ENCODE results near the gene SERPINA1.
"Not testable (repeated sequence)": the region's sequence is repeated elsewhere in the genome, so short reads cannot be mapped to it uniquely, and the experiment has no call there.

SERPINA1 gene

DNA sequence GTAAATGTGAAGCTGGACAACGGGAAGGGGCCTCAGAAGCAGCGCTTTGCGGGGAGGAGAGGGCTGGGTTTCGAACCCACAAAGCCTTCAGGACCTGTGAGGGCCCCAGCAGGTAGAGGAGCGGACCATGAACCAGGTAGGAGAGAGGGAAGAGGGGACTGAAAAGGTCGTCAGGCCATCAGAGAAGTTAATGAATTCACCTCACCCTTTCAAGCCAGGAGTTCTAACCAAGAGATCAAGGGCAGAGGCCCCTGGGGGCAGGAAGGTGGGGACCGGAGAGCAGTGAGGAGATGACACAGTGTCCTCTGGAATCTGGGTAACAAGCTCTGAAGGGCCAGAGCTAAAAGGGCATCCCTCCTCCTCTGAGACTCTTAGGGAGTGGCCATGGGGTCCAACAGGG, 19.4 kb downstream of the SERPINA1 start:
- DNase-seq = no peak

GRCh38 chr14:94368243-94368590, 20.2 kb downstream of the SERPINA1 start:
- DNase-seq = no peak

- no peak for DNase-seq
These were observed 20.8 kb downstream of the SERPINA1 start for GRCh38 chr14:94367347-94368242.

- no peak for DNase-seq
These were observed 22.1 kb downstream of the SERPINA1 start, which contains the start of gene SERPINA2 for GRCh38 chr14:94366146-94366915. Gene SERPINA2 (minus strand): TSS chr14:94366698.

DNA sequence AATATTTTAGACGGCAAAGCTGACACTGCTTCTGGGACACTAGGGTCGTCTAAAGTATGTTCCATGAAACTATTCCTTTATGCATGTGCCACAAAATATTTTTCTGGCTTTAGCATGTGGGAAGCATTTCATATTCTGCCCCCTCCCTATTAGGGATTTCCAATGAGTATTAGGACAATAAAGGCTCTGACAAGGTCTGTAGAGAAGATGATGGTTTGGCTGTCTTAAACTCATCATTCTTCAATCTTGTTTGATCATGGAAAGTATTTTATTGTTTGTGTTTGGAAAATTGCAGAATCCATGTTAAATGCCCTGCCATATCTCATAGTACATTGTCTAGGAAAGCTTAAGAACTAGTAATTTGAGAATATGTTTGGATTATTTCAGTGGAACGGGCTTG, 22.8 kb downstream of the SERPINA1 start:
- no peak for DNase-seq

GRCh38 chr14:94364964-94365363, 23.4 kb downstream of the SERPINA1 start:
- DNase-seq = no peak

DNA sequence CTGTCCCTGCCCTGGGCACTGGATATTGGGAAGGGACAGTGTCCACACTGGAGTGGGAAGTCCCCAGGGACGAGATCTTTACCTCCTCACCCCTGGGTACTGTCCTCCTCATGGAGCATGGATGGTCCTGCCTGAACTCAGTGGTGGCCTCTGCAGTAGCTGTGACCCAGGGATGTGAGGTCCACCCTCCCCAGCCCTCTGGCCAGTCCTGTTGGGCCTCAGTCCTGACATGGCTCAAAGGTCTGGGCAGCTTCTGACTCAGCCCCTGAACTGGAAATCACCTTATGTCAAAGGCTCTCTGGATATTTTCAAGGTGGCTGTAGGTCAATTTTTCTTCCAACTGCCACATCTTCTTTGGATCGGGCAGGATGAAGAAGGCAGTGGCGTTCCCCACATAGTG, 24.4 kb downstream of the SERPINA1 start:
- DNase-seq = no peak

GRCh38 chr14:94363151-94363624, 25.2 kb downstream of the SERPINA1 start:
- DNase-seq = no peak

DNA sequence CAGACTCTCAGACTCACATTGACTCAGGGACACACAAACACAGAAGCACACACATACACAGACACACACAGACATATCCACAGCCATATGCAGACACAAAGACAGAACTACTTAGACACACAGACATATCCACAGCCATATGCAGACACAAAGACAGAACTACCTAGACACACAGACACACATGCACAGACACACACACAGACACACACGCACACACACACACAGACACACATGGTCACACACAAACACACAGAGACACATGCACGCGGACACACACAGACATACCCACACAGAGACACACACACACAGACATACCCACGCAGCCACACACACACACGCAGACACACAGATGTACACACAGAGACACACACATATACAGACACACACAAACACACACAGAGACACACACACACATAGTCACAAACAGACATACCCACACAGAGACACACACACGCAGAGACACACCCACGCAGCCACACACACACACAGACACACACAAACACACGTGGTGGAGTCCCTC, 25.7 kb downstream of the SERPINA1 start:
- DNase-seq = no peak

DNA sequence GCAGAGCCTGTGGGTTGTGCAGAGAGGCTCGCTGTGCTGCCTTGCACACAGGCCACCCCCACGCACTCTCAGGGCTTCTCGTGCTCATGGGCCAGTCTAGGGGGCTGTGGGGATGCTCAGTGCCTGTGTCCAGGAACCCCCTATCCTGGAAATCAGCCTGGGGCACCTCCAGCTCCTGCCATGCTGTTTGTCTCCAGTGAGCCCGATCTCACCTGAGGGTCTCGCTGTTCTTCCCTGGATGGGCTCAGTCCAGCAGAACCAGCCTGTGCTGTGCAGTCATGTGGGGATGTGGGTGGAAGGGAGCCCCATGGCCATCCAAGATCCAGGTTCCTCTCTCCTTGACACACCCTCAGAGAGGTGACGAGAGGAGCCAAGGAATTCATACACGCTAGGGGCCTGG, 26.7 kb downstream of the SERPINA1 start:
- DNase-seq = no peak

DNA sequence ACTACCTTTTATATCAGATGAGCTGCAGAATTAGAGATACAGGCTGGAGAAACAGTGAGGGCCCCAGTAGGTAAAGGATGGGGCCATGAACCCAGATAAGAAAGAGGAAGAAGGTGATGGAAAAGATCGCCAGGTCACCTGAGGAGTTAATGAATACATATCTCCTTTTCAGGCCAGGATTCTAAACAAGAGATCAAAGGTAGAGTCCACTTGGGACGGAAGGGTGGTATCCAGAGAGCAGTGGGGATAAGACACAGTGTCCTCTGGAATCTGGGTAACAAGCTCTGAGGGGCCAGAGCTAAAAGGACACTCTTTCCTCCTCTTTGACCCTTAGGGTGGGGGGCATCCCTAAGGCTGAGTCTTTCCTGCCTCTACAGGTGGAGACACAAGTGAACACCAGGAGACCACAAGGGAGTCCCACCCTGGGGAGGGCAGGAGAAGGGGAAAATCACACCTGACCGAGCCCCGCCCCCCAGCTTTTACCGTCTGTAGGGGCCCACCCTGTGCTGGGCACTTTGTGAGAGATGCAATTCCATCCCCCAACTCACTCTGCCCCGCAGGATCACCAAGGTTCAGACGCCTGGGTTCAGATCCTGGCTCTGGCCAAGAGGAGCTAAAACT, 27.3 kb downstream of the SERPINA1 start:
- DNase-seq = no peak

DNA sequence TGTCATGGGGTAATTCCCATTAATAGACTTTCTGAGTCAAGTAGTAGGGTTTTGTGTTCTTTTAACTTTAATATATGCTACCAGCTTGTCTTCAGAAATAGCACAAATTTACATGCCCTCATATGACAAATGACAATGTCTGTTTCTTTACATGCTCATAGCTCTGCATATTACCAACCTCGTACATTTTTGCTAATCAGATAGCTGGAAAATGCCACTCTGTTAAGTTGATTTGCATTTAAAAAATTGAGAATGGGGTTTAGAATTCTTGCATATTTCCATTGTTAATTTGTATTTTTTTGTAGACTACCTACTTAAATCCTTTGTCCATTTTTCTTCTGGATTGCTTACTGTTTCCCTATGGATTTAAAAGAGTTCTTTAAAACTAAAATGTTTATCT, 31.2 kb downstream of the SERPINA1 start:
- no peak for DNase-seq

GRCh38 chr14:94356379-94357056, 31.9 kb downstream of the SERPINA1 start:
- DNase-seq = no peak

GRCh38 chr14:94355191-94355794, 33.1 kb downstream of the SERPINA1 start:
- DNase-seq = no peak

GRCh38 chr14:94354638-94355185, 33.7 kb downstream of the SERPINA1 start:
- no peak for DNase-seq

GRCh38 chr14:94354190-94354589, 34.2 kb downstream of the SERPINA1 start:
- DNase-seq = not testable (repeated sequence)

DNA sequence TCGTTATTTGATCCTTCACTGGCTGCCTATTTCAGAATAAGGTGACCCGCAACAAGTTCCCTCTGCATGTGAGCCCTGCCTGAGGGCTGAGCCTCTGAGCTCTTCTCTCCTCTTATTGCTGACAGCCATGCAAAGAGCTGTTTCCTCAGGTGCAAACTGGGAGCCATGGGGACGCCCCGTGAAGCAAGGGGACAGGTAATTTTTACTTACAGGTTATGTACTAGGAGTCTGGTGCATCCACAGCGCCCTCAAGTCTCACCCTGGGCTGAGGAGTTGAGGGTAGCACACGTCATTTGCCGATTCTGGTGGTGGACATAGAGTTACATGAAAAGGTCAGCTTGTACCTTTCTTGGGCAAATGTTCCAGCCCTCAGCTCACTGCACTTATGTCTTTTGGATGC, 39.1 kb downstream of the SERPINA1 start:
- DNase-seq = no peak

DNA sequence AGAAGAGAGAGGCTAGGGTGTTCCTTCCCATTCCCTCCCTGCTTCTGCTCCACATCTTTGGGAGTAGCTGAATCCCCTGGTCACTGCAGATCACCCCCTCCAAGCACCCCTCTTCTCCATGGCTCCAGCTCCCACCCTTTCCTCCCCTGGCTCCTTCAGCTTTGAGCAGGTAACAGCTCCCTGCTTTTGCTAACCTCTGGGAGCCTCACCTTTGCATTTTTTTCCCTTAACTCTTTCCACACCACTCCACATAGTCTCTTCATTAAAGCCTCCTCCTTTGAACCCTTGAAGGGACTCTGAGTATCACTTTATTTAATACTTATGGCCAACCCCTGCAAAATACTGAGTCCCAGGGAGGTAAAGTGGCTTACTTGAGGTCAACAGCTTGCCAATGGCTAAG, 39.6 kb downstream of the SERPINA1 start:
- no peak for DNase-seq

DNA sequence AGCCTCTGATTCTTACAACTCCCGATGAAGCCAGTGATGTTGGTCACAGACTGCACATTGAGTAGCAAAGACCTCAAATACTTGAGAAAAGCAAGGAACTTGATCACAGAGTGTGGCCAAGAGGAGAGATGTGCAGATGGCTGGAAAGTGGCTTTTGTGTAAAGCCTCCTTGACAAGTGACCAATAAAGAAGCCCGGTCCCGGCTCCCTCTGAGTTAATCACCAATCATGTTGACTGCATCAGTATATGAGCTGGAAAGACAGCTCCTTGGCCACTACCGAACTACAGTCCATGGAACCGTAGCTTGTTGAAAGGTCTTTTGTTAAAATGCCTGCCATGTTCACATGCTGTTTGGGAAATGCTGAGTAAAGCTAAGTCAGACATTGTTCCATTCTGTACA, 41.6 kb downstream of the SERPINA1 start:
- no peak for DNase-seq

DNA sequence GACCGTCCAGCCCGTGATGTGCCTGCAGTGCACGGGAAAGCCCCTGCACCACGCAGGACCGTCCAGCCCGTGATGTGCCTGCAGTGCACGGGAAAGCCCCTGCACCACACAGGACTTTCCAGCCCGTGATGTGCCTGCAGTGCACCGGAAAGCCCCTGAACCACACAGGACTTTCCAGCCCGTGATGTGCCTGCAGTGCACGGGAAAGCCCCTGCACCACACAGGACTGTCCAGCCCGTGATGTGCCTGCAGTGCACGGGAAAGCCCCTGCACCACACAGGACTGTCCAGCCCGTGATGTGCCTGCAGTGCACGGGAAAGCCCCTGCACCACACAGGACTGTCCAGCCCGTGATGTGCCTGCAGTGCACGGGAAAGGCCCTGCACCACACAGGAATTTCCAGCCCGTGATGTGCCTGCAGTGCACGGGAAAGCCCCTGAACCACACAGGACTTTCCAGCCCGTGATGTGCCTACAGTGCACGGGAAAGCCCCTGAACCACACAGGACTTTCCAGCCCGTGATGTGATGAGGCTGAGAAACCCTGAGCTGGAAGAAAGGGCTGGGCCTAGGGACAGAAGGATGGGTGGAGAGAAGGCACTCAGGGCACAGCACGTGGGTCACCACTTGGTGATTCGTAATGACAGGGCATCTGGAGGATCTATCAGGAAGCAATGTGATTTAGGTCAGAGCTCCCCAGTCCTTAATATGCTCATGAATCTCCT, 42.2 kb downstream of the SERPINA1 start:
- not testable (repeated sequence) for DNase-seq
